Esophagus squamous epithelium (tissue), 5 donors: ENCODE measurements around the gene TMEM126A. TPM values are rescaled to one million over a fixed set of nuclear protein-coding genes. Genes with fewer than 3 reads are reported as not detected.
A peak's percentile ranks its signal among the peaks of the same experiment; 100 is the strongest.

Experiments used
- DNase-seq: peaks from one replicate; lab custom pipeline; 2025; lab: John Stamatoyannopoulos, UW
- H3K27ac ChIP-seq, 4 donors: fragments of 200-600 bp; sonication (generic); one replicate each; pipeline ENCODE4 v1.5.1; 2016 to 2019; ENCODE audit warnings: mild to moderate bottlenecking in 1 of 4
- H3K27me3 ChIP-seq, 4 donors: fragments of 200-600 bp; sonication (generic); 1 replicate in 3 of 4; 2 replicates in 1 of 4; pipeline versions ENCODE4 v1.5.1 to v1.6.0; 2017 to 2021; ENCODE audit warnings: antibody characterized with exemption in 1 of 4
- H3K36me3 ChIP-seq, 3 donors: fragments of 200-600 bp; sonication (generic); one replicate each; pipeline ENCODE4 v1.5.1; 2016 to 2019
- H3K4me1 ChIP-seq, 3 donors: fragments of 200-600 bp; sonication (generic); one replicate each; pipeline ENCODE4 v1.5.1; 2017 to 2019
- H3K4me3 ChIP-seq, 4 donors: fragments of 200-600 bp; sonication (generic); 1 replicate in 3 of 4; 2 replicates in 1 of 4; pipeline ENCODE4 v1.5.1; 2016 to 2019; ENCODE audit warnings: mild to moderate bottlenecking in 2 of 4, moderate library complexity in 1 of 4
- H3K9me3 ChIP-seq, 3 donors: fragments of 200-600 bp; sonication (generic); one replicate each; pipeline ENCODE4 v1.5.1; 2016 to 2019
- POLR2A ChIP-seq, 4 donors: fragments of 450-650 bp; IDR thresholded peaks; one replicate each; pipeline ENCODE4 v1.6.1; 2017; ENCODE audit warnings: antibody characterized with exemption in 4 of 4, mild to moderate bottlenecking in 4 of 4, moderate library complexity in 3 of 4
- WGBS, 2 donors: methylation state at CpG; one replicate each; pipeline ENCODE4 v1.1.5; 2018; 5-methylcytosine and 5-hydroxymethylcytosine counted together
- intact Hi-C: fragments of 100-400 bp; cut with DNase I; formaldehyde crosslinking; loops from one replicate; pipeline ENCODE4 v1.15.0; 2022
- total RNA-seq, 4 donors: library from RNA; depleted of rRNA; stranded (reverse); fragments of >200 nt; gene quantifications; one replicate each; pipeline ENCODE4 v1.1.0, GENCODE V29; 2016
- TF ChIP-seq, protein P1 (sequence below), 6 experiments: fragments of 450-650 bp in 4 of 6; fragments of 200-600 bp in 2 of 6; sonication (generic) in 2 of 6; IDR thresholded peaks; one replicate each; pipeline ENCODE4 v1.5.1; 2016 to 2019; ENCODE audit warnings: antibody characterized with exemption in 6 of 6, mild to moderate bottlenecking in 4 of 6, moderate library complexity in 4 of 6
- donor health status: DM: yes; HTN: yes; CAD: no.

Gene TMEM126A
- total RNA-seq, 4 donors from 2014 or later: 6.8 to 38.3 (median 25.7) TPM

DNA sequence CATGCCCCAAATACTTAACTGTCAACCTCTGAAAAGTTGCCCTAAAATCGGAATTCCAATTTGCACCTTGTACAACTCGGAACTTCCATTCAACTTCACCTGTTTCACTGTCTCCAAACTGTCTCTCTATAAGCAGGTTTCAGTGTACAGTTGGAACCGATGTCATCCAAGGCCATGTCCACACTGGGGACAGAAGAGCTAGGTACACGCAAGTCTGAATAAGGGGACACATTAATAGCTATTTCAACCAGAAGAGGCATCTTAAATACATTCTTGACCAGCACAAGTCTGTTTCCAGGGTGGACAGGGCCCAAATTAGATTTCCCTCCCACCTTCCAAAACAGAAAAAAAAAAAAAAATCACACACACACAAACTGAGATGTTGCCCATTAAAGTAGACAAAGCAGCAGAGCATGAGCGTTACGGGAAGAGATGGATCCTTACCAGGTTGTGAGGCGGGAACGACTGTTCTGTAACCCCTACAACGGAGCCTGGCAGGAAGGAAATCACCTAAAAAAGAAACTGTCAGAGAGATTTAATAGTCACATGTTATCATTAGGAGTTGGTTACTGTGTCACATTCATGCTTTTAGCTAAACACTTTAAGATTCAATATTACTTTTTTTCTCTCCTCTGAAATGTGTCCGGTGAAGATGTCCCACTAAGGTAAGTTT lies 15.4 kb downstream of the TMEM126A start:
- 1% methylated on average over 10 of the region's 10 CpGs for WGBS, 2 donors
- intact Hi-C loops: no loop called here

DNA sequence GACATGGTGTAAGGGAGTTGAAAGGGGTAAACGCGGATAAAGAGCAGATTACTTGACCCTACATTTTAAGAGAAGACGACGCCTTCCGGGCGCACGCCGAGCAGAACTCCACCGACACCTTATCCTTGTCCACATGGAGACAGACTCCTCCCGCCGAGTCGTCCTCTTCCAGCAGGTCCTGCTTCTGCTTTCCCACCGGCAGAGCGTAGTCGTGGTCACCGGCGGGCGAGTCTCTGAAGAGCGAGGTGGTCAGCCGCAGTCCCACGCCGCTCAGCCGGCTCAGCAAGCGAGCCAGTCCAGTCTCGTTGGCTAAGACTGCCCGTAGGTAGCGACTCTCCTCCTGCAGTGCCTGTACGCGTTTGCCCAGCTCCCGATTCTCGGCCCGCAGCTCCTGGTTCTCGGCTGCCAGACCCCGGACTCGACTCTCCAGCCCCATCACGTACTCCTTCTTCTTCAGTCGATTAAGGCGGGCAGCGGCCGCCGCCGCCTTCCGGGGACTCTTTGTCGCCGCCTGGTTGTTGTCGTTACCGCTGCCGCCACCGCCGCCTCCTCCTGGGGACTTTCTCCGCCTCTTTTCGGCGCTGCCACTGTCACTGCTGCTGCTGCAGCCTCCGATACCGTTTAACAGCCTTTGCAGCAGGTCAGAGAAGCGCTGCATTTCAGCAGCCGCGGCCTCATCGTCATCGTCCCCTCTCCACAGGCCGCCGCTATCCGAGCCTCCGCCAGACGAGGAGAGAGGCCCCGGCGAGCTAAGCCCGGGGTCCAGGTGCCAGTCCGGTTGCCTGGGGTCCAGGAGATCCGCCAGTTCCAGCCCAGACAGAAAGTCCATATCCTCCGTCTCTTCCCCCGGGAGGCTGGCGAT lies 16.2 kb downstream of the TMEM126A start:
- peak overlapping the region; percentile 84 to 92 (median 86) for H3K4me3 ChIP-seq
- DNase-seq: peak; percentile 7
- no peaks in the 10 kb centered on the region for H3K9me3 ChIP-seq
- peaks cover 0 to 27% (median 0%) of the 10 kb centered on the region in 3 donors for H3K36me3 ChIP-seq
- TF ChIP-seq, protein P1, sequence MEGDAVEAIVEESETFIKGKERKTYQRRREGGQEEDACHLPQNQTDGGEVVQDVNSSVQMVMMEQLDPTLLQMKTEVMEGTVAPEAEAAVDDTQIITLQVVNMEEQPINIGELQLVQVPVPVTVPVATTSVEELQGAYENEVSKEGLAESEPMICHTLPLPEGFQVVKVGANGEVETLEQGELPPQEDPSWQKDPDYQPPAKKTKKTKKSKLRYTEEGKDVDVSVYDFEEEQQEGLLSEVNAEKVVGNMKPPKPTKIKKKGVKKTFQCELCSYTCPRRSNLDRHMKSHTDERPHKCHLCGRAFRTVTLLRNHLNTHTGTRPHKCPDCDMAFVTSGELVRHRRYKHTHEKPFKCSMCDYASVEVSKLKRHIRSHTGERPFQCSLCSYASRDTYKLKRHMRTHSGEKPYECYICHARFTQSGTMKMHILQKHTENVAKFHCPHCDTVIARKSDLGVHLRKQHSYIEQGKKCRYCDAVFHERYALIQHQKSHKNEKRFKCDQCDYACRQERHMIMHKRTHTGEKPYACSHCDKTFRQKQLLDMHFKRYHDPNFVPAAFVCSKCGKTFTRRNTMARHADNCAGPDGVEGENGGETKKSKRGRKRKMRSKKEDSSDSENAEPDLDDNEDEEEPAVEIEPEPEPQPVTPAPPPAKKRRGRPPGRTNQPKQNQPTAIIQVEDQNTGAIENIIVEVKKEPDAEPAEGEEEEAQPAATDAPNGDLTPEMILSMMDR (IDR thresholded peaks at IDR 0.05): peak; percentile 48 to 65 (median 60)
- TF ChIP-seq POLR2A (IDR thresholded peaks at IDR 0.05): peak in 1 of 4 donors; percentile 34
- 0 to 1% methylated on average over 38 to 43 of the region's 73 CpGs for WGBS, 2 donors
- H3K27me3 ChIP-seq: no peaks in the 10 kb centered on the region
- H3K4me1 ChIP-seq: peaks cover 0 to 54% (median 29%) of the 10 kb centered on the region in 3 donors
- H3K27ac ChIP-seq: peak overlapping the region; percentile 95 to 99 (median 96)
- intact Hi-C loops: no loop called here

More for the DNA sequence above, 15.4 kb downstream of the TMEM126A start:
- H3K27ac ChIP-seq: peak overlapping the region; percentile 95 to 99 (median 96)
- H3K36me3 ChIP-seq: peaks cover 0 to 32% (median 0%) of the 10 kb centered on the region in 3 donors
- peak overlapping the region; percentile 84 to 92 (median 86) for H3K4me3 ChIP-seq
- DNase-seq: no peak
- no peaks in the 10 kb centered on the region for H3K9me3 ChIP-seq
- no peak for TF ChIP-seq POLR2A (IDR thresholded peaks at IDR 0.05)
- TF ChIP-seq, protein P1 (IDR thresholded peaks at IDR 0.05): no peak
- no peaks in the 10 kb centered on the region for H3K27me3 ChIP-seq
- H3K4me1 ChIP-seq: peaks cover 0 to 61% (median 36%) of the 10 kb centered on the region in 3 donors

DNA sequence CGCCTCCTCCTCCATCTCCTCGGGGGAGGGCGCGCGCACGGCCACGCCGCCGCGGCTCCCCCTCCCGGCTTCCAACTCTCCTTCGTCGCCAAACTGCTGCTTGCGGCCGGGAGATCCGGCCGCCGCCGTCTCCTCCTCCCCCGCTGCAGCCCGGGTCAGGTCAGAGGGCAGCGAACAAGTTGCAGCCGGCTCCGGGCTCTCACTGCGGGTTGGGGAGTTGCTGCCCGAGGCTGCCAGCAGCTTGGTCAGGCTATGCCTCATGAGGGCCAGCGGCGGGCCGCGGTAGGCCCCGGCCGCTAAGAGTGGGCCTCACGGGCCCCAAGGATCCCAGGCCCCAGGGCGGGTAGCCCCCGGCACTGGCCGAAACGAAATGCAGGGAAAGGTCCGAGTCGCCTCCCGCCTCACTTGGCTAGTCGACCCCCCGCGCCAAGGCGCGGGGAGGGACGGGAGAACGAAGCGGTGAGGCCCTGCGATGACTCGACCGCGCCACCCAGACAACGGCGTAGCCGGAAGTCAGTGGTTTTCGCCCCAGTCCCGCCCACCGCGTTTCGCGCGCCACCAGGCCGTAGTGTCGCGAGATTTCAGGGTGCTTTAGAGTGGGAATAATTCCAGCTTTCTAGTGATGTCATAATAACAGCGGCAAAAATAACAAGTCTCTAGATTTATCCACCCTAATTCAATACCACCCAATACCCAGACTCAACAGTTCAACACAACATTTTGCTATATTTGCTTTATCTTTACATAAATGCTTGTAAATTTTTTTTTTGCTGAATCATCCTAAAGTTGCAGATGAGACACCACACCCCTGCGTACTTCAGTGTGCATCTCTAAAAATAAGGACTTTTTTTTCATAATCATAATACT lies 17.1 kb downstream of the TMEM126A start, which contains the start of gene CREBZF:
Gene CREBZF, minus strand, starts transcription at position 515 of the 867 bp plus-strand sequence. Its CDS starts 254 bp downstream, at position 261.
- intact Hi-C loops: no loop called here
- Histone ChIP-seq H3K27ac (peak within 1 kb of the TSS; percentile 95 to 99 (median 96)), H3K9me3 (no peaks in the 10 kb centered on the region), H3K4me1 (peaks cover 0 to 45% (median 21%) of the 10 kb centered on the region in 3 donors), H3K36me3 (peaks cover 0 to 19% (median 0%) of the 10 kb centered on the region in 3 donors), H3K4me3 (peak within 1 kb of the TSS; percentile 84 to 92 (median 86)), H3K27me3 (no peaks in the 10 kb centered on the region)
- peak; percentile 59 for DNase-seq
- WGBS, 2 donors: 1 to 4% methylated on average over 24 of the region's 67 CpGs
- peak in 3 of 4 donors; percentile 90 to 98 (median 93) for TF ChIP-seq POLR2A (IDR thresholded peaks at IDR 0.05)
- TF ChIP-seq, protein P1 (IDR thresholded peaks at IDR 0.05): peak in 2 of 6 experiments; percentile 3 to 23

DNA sequence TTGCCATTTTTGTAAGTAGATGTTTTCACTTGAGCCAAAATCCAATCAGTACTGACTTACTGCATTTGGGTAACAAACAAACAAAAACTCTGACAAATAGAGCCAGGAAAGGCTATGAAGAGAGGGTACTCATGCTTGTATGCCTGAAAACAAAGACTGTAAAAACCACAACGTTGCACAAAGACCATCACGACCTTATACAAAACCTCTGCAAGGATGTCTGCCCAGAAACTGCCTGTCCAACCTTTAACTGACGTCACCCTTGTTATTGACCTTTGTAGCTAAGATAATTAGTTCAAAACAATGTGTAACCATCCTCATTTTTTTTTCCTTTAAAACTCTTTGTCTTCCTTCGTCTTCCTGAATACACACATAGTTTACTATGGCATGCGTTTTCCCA lies 18.0 kb downstream of the TMEM126A start:
- intact Hi-C loops: no loop called here
- TF ChIP-seq, protein P1 (IDR thresholded peaks at IDR 0.05): no peak
- no peak for TF ChIP-seq POLR2A (IDR thresholded peaks at IDR 0.05)
- DNase-seq: no peak
- Histone ChIP-seq H3K4me3 (peak overlapping the region in 1 of 4 donors; percentile 85), H3K9me3 (no peaks in the 10 kb centered on the region), H3K27me3 (no peaks in the 10 kb centered on the region), H3K4me1 (peaks cover 0 to 36% (median 15%) of the 10 kb centered on the region in 3 donors), H3K27ac (peak overlapping the region in 3 of 4 donors; percentile 95 to 99 (median 98)), H3K36me3 (peaks cover 0 to 12% (median 0%) of the 10 kb centered on the region in 3 donors)
- 59 to 67% methylated on average over 5 of the region's 5 CpGs for WGBS, 2 donors
